ENCODE data around the gene AMOTL1.

The AMOTL1 gene

DNA sequence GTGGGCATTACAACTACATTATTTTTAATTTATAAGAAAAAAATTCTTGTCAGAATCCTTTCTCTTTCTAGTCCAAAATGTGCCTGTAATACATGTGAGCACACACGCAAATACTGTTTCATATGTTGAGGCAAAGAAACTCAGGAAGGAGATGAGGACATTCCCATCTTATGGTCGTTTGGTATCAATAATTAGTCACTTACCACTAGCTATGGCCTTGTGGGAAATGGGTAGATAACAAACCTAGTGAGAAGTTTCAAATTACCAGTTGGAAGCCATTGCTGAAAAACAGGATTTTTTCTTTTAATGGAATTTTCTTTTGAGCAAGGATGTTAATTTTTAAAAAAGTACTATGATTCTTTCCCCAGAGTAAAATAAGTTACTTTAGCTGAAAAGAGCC lies 25.7 kb downstream of the AMOTL1 start:
- Histone ChIP-seq H3K36me3 (ENCODE audit: control insufficient read depth, insufficient read depth, low read length) (no peaks in the 10 kb centered on the region), H3K4me3 (replicated peaks; ENCODE audit: low read depth, low read length) (no peak overlapping the region), H3K27me3 (replicated peaks; ENCODE audit: control insufficient read depth, insufficient read depth, low read length) (no peaks in the 10 kb centered on the region; the same call in 1 of the 2 replicates)
- TF ChIP-seq, protein P1, sequence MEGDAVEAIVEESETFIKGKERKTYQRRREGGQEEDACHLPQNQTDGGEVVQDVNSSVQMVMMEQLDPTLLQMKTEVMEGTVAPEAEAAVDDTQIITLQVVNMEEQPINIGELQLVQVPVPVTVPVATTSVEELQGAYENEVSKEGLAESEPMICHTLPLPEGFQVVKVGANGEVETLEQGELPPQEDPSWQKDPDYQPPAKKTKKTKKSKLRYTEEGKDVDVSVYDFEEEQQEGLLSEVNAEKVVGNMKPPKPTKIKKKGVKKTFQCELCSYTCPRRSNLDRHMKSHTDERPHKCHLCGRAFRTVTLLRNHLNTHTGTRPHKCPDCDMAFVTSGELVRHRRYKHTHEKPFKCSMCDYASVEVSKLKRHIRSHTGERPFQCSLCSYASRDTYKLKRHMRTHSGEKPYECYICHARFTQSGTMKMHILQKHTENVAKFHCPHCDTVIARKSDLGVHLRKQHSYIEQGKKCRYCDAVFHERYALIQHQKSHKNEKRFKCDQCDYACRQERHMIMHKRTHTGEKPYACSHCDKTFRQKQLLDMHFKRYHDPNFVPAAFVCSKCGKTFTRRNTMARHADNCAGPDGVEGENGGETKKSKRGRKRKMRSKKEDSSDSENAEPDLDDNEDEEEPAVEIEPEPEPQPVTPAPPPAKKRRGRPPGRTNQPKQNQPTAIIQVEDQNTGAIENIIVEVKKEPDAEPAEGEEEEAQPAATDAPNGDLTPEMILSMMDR (IDR thresholded peaks at IDR 0.05; ENCODE audit: insufficient read depth, low read length, poor library complexity, severe bottlenecking): no peak
- DNase-seq (ENCODE audit: extremely low read depth, insufficient read length): no peak

DNA sequence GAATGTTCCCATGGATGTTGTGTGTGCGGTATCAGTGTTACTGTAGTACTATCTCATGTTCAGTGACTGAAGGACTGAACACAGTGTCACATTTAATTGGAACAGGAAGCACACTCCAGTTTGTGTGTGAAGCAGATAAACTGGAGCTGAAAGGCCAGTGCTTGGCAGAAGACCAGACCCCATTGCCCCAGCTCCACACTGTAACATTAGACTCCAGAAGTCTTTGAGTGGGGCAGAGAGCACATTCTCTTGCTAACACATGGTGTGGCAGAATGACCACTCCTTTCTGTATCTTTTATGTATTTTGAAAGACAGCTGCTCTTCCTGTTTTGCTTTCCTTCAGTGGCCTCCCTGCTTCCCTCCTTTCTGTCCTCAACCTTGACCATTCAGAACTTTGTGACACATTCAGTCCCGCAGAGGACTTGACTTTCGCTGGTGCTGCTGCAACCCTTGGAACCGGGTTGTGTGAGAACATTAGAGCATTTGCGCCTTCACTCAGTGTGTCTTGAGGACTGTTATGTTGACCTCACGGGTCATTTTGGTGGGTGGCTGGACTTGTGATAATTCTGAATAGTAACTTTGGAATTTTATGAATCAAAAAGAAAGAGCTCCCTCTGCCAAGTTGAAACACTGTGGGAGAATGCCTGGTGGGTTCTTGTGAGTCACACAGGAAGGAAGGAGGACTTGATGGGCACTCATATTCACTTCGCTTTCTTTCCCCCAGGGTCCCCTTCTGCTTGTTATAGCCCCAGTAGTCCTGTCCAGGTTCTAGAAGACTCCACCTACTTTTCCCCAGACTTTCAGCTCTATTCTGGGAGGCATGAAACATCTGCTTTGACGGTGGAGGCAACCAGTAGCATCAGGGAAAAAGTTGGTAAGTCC lies 26.4 kb downstream of the AMOTL1 start:
- Histone ChIP-seq H3K36me3 (ENCODE audit: control insufficient read depth, insufficient read depth, low read length) (no peaks in the 10 kb centered on the region), H3K4me3 (replicated peaks; ENCODE audit: low read depth, low read length) (no peak overlapping the region), H3K27me3 (replicated peaks; ENCODE audit: control insufficient read depth, insufficient read depth, low read length) (no peaks in the 10 kb centered on the region; the same call in 1 of the 2 replicates)
- no peak for DNase-seq (ENCODE audit: extremely low read depth, insufficient read length)
- TF ChIP-seq, protein P1 (IDR thresholded peaks at IDR 0.05; ENCODE audit: insufficient read depth, low read length, poor library complexity, severe bottlenecking): no peak

DNA sequence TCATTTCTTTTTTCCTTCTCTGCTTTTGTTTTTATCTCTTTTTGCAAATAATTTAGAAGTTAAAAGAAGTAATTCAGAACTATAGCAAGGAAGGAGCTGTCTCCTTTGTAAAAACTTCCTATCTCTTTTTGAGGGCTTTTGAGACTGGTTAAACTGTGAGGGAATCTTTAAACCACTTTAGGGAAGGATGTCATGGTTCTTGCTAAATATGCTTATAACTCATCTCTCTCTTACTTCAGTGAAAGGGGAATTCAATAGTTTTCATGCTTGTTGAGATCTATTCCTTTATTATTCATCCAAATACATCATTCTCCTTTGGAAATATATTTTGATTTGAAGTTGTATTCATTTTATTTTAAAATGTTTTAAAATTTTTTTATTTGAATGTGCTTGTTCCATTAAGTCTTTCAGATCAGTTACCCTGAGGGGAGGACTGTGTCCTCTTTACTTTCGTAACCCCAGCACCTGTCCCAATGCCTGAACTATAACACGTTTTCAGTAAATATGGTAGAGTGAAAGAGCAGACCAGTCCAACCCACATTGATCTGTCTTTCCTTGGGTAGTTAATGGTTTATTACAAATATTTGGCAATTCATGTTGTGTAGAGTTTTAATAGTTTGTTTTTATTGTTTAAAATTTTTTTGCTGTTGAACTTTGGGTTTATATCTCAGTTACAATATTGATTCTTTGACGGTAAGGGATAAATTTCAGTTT lies 27.5 kb downstream of the AMOTL1 start:
- no peak overlapping the region for H3K4me3 ChIP-seq (replicated peaks; ENCODE audit: low read depth, low read length)

DNA sequence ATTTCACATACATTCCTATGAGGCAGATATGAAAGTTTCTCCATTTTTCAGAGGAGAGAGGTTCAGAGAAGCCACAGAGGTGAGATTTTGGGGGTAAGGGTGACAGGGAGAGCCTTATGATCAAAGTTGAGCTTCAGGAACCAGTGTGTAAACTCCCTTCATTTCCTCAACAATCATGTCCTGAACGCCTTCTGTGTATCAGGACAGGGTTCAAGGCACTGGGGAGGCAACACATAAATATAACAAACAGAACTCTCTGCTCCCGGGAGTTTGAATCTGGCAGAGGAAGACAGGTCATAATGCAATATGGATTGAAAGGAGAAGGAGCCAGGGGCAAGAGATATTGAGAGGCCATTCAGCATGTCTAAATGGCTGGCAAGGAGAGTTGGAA lies 28.0 kb downstream of the AMOTL1 start:
- Histone ChIP-seq H3K4me3 (replicated peaks; ENCODE audit: low read depth, low read length) (no peak overlapping the region), H3K36me3 (ENCODE audit: control insufficient read depth, insufficient read depth, low read length) (no peaks in the 10 kb centered on the region), H3K27me3 (replicated peaks; ENCODE audit: control insufficient read depth, insufficient read depth, low read length) (no peaks in the 10 kb centered on the region; the same call in 1 of the 2 replicates)
- TF ChIP-seq, protein P1 (IDR thresholded peaks at IDR 0.05; ENCODE audit: insufficient read depth, low read length, poor library complexity, severe bottlenecking): no peak
- DNase-seq (ENCODE audit: extremely low read depth, insufficient read length): no peak

More for the DNA sequence above, 27.5 kb downstream of the AMOTL1 start:
- Histone ChIP-seq H3K36me3 (ENCODE audit: control insufficient read depth, insufficient read depth, low read length) (no peaks in the 10 kb centered on the region), H3K27me3 (replicated peaks; ENCODE audit: control insufficient read depth, insufficient read depth, low read length) (no peaks in the 10 kb centered on the region; the same call in 1 of the 2 replicates)
- DNase-seq (ENCODE audit: extremely low read depth, insufficient read length): no peak
- TF ChIP-seq, protein P1 (IDR thresholded peaks at IDR 0.05; ENCODE audit: insufficient read depth, low read length, poor library complexity, severe bottlenecking): no peak

DNA sequence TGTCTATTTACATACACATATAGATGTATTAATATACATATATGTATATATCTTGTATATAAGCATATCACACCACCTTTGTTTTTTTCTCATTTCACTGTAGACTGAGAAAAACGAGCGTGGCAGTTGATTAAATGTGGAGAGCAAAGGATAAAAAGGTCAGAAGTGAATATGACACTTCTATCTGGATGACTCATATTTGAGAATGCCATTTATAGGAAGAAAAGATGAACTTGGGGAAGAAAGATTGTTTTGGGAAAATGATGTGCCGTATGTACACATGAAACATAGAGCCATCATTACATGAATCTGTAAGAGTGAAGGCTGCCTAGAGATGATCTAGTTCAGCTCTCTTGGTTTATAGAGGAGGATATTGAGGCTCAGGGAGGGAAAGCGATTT lies 28.7 kb downstream of the AMOTL1 start:
- Histone ChIP-seq H3K36me3 (ENCODE audit: control insufficient read depth, insufficient read depth, low read length) (no peaks in the 10 kb centered on the region), H3K27me3 (replicated peaks; ENCODE audit: control insufficient read depth, insufficient read depth, low read length) (no peaks in the 10 kb centered on the region; the same call in 1 of the 2 replicates), H3K4me3 (replicated peaks; ENCODE audit: low read depth, low read length) (no peak overlapping the region)
- TF ChIP-seq, protein P1 (IDR thresholded peaks at IDR 0.05; ENCODE audit: insufficient read depth, low read length, poor library complexity, severe bottlenecking): no peak
- DNase-seq (ENCODE audit: extremely low read depth, insufficient read length): no peak

Measured in GM06990 (cell line).